CD4-positive, alpha-beta T cell treated with Interleukin-17A for 1 hour (primary cell): ENCODE results near the gene RAB28.
"Not testable (repeated sequence)": the region's sequence is repeated elsewhere in the genome, so short reads cannot be mapped to it uniquely, and the experiment has no call there.

Source experiments
- DNase-seq: peaks from one replicate; pipeline ENCODE4 v3.0.0-alpha.2; 2020

RAB28 gene

DNA sequence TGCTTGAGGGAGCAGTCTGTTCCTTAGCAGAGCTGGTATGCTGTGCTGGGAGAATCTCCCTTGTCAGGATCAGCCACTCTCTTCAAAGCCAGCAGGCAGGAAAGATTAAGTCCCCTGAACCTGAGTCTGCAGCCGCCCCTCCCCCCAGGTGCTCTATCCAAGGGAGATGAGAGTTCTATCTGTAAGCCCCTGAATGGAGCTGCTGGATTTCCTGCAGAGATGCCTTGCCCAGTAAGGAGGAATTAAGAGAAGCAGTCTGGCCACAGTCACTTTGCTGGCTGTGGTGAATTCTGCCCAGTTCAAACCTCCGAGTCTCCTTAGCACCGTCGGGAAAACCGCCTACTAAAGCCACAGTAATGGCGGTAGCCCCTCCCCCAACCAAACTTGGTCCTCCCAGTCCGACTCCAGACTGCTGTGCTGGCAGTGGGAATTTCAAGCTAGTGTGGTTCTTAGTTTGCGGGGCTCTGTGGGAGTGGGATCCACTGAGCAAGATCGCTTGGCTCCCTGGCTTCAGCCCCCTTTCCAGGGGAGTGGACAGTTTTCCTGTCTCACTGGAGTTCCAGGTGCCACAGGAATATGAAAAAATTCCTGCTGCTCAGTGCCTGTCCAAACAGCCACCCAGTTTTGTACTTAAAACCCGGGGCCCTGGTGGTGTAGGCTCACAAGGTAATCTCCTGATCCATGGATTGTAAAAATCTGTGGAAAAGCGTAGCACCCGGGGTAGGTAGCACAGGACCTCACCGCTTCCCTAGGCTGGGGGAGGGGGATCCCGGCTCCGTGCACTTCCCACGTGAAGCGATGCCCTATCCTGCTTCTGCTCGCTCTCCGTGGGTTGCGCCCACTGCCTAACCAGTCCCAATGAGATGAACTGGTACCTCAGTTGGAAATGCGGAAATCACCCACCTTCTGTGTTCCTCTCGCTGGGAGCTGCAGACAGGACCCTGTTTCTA lies 38.0 kb downstream of the RAB28 start:
- no peak for DNase-seq

DNA sequence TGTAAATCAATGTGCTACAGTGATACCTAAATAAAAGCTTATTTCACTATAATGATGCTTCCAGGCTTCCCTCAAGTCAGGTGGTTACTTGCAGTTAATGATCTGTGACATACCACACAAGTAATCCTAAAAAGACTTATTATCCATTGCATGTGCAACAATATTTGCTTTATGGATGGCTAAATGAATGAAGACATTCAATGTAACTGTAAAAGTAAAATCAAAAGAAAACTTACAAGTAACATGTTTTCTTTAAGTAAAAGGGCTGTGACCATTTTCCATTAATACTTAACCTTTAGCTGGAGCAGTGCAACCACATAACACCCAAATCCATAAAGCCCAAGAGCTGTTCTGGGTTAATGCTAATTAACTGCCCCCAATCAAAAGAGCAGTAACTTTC lies 42.6 kb downstream of the RAB28 start:
- no peak for DNase-seq

DNA sequence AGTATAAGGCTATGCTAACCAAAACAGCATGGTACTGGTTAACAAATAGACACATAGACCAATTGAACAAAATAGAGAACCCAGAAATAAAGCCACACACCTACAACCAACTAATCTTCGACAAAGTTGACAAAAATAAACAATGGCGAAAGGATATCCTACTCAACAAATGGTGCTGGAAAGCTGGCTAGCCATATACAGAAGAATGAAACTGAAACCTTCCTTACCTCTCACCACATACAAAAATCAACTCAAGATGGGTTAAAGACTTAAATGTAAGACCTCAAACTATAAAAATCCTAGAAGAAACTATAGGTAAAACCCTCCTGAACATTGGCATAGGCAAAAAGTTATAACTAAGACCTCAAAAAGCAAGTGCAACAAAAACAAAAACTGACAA lies 47.2 kb downstream of the RAB28 start:
- DNase-seq: no peak

DNA sequence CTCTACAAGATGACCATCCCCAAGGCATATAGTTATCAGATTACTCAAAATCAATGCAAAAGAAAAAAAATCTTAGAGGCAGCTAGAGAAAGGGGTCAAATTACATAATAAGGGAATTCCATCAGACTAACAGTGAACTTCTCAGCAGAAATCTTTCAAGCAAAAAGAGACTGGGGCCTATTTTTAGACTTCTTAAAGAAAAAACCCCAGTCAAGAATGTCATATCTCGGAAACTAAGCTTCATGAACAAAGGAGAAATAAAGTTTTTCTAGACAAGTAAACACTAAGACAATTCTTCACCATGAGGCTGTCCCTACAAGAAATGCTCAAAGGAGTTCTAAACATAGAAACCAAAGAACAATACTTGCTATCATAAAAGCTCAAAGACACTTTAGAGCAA lies 51.7 kb downstream of the RAB28 start:
- no peak for DNase-seq

DNA sequence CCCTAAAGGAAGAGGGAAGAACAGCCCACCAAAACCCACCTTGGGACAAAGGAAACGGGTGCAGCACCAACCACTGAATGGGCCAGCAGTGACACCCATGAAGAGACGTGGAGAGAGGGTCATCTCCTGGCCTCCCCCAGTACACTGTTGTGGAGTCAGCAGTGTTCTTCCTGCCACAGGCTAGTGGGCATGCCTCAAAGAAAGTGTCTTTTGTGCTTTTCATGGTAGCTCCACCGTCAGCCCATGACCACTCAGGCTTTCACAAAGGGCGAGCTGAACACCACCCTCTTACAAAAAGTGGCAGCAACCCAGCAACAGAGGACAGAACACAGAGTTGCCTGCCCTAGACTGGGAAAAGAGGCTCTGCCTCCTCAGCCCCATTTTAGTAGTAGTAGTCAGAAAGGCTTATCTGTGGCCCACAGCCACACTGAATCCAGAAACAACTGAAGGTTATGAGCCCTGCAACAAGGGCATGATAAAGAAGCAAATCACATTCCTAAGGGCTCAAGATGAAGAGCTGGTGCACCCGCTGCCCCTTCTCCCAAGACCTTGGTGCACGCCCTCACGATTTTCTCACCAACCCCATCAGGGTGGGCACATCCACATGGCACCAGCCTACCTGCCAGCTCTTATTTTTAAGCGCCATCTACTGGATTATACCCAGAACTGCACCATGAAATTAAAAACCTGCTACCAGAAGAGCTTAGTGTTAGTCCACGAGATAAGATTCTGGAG lies 53.1 kb downstream of the RAB28 start:
- DNase-seq: no peak

DNA sequence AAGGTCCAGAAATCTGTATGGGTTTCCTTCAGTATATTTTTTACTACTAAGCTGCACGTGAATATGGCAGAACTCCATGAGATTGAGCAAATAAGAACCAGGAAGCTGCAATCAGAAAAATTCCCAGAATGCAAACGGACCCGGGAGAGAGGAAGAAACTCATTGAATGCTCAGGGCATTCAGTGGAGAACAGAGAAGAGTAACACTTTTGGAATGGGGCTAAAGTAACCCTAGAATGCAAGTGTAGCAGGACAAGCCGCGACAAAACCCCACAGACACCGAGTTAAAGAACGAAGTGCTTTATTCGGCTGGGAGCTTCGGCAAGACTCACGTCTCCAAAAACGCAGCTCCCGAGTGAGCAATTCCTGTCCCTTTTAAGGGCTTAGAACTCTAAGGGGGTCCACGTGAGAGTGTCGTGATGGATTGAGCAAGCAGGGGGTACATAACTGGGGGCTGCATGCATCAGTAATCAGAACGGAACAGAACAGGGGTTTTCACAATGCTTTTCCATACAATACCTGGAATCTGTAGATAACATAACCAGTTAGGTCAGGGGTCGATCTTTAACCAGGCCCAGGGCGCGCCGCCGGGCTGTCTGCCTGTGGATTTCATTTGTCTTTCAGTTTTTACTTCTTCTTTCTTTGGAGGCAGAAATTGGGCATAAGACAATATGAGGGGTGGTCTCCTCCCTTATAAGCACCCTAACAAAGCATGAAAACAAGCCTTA lies 56.4 kb downstream of the RAB28 start:
- DNase-seq: no peak

DNA sequence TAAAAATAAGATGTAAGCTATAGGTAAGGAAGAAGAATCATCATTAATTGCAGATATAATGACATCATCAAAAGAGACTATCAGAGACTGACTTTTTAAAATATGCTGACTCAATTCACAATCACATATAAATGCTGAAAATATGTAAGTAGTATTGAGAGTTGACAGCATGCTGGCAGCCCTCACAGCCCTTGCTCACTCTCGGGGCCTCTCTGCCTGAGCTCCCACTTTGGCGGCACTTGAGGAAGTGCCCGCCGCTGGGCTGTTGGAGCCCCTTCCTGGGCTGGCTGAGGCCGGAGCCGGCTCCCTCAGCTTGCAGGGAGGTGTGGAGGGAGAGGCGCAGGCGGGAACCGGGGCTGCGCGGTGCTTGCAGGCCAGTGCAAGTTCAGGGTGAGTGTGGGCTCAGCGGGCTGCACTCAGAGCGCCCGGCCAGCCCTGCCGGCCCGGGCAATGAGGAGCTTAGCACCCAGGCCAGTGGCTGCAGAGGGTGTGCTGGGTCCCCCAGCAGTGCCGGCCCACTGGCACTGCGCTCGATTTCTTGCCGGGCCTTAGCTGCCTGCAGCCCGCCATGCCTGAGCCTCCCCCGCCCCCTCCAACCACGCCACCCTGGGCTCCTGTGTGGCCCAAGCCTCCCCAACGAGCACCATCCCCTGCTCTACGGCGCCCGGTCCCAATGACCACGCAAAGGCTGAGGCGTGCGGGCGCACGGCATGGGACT lies 68.9 kb downstream of the RAB28 start:
- no peak for DNase-seq

DNA sequence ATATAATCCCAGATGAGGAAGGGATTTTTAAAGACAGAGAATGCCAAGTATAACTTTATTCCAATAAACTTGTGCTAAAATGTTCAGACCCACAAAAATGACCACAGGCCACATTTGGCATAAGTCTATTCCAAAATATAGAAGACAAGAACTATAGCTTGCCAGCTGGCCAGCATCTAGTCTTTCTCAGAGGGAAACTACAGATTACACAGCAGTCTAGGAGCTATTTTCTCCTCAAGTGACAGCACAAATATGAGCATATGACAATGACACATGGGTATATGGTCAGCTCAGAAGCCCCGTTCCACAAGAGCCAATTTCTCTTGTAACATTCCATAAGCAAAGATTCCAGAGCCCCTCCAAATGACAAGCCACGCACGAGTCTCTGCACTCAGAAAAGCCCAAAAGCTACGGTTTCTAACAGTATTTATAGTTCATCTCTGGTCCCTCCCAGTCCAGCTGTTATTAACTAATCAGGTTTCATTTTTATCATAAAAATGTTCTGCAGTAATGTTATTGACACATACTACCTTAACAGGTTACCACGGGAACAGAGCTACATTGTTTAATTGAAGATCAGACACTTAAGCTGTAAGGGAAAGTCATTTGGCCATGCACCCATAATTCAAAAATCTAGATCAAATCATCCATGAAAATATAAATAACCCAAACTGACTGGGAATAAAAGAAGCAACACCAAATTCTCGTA lies 70.3 kb downstream of the RAB28 start:
- no peak for DNase-seq

DNA sequence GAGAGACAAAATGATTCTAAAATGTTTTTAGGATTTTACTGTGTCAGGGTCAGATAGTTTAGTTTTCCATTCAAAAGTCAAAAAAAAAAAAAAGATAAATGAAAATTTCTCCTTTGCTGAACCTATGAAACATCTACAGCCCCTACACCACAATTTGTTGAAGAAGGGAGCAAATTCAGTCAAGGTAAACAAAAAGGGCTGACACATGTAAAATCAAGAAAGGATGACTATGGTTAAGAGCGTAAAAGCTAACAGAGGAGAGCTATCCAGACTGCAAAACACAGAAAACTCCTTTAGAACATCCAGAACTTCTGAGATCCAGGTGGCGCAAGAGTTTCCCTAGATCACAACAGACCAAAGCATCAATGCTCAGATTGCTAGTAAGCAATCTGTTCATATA lies 72.2 kb downstream of the RAB28 start:
- DNase-seq: no peak

DNA sequence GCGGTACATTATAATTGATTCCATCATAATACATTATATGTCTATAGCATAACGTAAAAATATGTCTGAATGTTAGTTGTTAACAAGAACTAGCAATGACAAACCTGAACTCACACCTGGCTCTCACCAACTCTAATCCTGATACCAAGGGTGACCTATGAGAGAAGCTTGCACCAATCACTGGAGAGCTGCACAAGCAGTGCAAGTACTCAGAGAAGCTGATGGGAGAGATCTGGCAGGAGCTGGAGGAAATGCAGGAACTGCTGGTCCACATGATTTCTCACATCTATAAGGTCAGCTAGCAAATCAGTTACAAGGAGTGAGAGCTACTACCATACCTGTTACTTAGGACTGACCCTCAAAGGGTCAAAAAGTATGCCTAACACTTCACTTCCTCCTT lies 74.8 kb downstream of the RAB28 start:
- DNase-seq: no peak

DNA sequence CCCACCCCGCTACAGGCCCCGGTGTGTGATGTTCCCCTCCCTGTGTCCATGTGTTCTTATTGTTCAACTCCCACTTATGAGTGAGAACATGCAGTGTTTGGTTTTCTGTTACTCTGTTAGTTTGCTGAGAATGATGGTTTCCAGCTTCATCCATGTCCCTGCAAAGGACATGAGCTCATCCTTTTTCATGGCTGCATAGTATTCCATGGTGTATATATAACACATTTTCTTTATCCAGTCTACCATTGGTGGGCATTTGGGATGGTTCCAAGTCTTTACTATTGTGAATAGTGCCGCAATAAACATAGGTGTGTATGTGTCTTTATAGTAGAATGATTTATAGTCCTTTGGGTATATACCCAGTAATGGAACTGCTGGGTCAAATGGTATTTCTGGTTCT lies 78.0 kb downstream of the RAB28 start:
- DNase-seq: not testable (repeated sequence)

DNA sequence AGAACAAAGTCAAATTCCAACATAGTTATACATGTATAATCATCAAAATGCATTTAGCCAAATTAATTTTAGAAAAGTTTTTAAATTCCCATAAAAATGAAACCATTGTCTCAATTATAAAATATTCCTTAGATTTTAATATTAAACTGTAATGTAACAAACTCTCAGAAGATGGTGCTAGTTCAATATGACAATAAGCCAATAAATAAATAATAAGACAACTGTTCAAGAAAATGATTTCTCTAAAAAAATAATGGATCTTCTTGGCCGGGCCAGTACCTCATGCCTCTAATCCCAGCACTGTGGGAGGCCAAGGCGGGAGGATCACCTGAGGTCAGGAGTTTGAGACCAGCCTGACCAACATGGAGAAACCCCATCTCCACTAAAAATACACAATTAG lies 80.3 kb downstream of the RAB28 start:
- DNase-seq: no peak

DNA sequence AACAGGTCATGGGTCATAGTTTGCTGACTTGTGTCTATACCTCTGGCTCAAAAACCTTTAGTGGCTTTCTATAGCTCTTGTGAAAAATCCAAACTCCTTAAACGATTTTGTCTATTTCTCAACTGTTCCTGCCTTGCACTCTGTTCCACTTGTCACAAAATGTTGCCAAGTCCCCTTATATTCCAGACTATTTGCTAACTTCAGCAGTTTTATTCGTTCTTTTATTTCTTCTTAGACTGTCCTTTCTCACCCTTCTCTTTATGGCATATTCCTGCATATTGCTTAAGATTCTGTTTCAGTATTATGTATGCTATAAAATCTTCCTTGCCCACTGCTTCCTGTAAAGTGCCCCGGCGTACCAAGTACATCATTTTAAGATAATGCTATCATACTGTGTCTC lies 80.8 kb downstream of the RAB28 start:
- DNase-seq: no peak

DNA sequence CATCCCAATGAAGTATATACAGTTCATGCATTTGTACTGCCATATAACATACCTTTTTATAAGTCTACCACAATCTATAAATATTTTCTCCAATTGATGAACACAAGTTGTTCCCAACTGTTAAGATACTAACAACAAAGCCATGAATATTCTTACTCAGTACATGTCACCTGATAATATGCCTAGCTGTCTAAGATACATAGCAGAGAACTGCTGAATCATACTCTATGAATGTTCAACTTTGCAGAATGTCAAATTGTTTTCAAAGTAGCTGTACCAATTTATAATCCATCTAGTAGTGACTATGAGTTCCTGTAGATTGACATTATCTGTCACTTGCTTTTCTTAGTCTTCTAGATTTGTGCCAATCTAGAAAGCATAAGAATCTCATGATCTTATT lies 84.9 kb downstream of the RAB28 start:
- no peak for DNase-seq

DNA sequence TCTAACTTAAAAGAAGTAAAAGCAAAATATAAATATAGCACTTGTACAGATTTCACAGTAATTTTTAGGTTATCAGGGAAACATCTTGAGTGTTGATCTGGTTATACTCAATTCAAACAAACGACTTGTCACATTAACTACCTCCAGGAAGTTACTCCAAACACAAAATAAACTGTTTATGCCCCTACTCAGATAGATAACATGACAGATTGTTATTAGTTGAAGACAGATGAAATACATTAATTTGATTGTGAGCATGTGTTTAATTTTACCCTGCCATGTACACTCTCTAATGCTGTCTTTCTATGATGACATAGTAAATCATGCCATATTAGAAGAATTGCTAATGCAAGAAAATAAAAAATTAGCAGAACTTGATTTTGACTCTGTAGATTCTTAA lies 88.0 kb downstream of the RAB28 start:
- DNase-seq: no peak

DNA sequence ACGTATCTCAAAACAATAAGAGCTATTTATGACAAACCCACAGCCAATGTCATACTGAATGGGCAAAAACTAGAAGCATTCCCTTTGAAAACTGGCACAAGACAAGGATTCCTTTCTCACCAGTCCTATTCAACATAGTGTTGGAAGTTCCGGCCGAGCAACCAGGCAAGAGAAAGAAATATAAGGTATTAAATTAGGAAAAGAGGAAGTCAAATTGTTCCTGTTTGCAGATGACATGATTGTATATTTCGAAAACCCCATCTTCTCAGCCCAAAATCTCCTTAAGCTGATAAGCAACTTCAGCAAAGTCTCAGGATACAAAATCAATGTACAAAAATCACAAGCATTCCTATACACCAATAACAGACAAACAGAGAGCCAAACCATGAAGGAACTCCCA lies 94.2 kb downstream of the RAB28 start:
- not testable (repeated sequence) for DNase-seq

DNA sequence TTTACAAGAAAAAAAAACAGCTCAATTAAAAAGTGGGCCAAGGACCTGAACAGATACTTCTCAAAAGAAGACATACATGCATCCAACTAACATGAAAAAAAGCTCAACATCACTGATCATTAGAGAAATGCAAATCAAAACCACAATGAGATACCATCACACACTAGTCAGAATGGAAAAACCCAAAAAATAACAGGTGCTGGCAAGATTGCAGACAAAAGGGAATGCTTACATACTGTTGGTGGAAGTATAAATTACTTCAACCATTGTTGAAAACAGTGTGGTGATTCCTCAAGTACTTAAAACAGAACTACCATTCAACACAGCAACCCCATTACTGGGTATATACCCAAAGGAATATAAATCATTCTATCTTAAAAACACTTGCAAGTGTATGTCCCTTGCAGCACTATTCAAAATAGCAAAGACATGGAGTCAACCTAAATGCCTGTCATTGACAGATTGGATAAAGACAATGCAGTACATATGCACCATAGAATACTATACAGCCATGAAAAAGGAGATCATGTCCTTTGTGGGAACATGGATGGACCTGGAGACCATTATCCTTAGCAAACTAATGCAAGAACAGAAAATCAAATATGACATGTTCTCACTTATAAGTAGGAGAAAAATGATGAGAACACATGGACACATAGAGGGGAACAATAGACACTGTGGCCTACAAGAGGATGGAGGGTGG lies 97.6 kb downstream of the RAB28 start:
- DNase-seq: no peak

DNA sequence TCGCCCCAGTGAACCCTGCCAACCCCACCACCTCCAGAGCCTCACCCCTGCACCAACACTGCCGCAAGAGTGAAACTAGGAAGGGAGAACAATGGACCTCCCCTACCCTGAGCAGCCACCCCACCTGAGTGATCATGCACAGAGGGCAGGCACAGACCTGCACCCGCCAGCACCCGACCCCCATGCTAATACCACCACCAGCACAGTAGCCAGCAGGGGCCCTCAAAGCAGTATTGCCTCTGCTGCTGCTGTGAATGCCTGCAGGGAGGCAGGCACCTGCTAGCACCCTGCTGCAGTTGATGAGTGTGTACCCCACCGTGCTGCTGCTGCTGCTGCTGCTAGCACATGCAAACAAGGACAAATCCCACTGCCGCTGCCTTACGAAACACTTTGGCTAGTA lies 100.1 kb downstream of the RAB28 start:
- DNase-seq: no peak

DNA sequence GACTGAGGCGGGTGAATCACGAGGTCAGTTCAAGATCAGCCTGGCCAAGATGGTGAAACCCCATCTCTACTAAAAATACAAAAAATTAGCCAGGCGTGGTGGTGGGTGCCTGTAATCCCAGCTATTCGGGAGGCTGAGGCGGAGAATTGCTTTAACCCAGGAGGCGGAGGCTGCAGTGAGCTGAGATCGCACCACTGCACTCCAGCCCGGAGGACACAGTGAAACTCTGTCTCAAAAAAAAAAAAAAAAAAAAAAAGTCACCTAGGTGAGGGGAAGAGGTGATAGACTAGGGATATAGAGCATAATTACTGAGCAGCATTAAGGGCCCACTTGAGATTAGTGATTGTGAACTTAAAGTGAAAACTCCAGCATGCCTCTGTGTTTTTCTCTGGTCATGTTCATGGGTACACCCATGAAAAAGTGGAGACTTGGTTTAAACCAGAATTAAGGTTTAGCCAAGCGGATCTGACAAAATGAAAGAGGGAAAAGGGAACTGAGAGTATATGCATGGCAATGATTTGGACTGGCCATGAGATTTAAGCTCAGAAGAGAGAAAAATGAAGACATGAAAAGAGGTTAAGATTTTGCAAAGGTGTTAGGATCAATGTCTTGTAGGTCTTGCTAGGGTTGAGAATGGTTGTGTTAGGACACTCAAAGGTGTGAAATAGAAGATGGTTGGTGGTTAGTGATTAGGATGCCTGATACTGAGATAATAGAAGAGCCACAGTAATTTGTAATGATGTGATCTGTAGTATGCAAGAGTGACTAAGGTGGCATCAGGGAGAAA lies 105.0 kb downstream of the RAB28 start:
- no peak for DNase-seq

DNA sequence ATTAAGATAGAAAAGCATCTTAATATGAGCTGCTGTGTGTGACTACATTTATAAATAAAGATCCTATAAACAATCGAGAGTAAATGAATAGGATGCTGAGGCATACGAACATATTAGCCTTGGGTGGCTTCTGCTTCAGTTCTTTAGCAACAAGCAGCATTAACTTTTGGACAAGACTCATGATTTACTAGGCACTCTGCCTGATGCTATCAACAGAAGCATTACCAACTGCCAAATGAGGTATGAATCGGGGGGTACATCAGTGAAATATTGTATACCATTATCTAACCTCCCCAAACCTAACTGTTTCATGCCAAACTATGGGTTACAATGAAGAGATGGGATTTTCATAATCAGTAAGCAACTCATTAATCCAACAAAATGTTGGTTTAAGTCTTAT lies 113.1 kb downstream of the RAB28 start:
- DNase-seq: no peak

DNA sequence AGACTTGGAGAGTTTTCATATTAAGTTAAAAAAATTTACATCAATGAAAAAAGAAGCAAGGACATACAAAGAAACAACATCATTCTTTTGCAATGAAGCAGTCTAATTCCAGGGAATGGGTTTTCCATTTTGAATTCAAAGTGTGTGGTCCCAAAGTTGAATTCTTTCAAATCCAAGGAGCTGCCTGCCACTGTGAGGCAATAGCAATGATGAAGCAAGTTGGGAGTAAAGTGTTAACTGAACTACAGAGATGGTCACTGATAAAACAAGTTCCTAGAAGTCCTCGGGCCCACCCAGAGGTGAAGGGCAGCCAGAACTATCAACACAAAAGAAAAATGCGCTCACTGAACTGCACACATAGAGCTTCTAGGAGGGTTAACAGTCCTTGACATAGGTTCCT lies 115.9 kb downstream of the RAB28 start:
- no peak for DNase-seq
